IMR-90 (cell line): ENCODE data around the gene OR2F2. TPM values are rescaled to one million over a fixed set of nuclear protein-coding genes. Genes with fewer than 3 reads are reported as not detected.

ENCODE experiments used
- ATAC-seq: fragments of 200-7000 bp; cut with Tn5 transposase; 2 replicates; pipeline ENCODE4 v1.9.1; 2020; ENCODE audit warnings: low read depth, mild to moderate bottlenecking, moderate library complexity
- BruUV-seq: library from RNA; stranded (reverse); fragments of 400-500 nt; replicated peaks from 2 replicates; lab custom pipeline; 2021; lab: Mats Ljungman, UMichigan
- CTCF ChIA-PET: fragments of 300-600 bp; formaldehyde crosslinking; extraction: SDS; loops from one replicate; lab custom pipeline; 2021; ENCODE audit warnings: antibody characterized with exemption; lab: Yijun Ruan, JAX
- POLR2A ChIA-PET: fragments of 300-600 bp; sonication (Branson Sonifier 250); formaldehyde crosslinking; loops from one replicate; lab custom pipeline; 2022; ENCODE audit warnings: antibody characterized with exemption; ENCODE audit not compliant: unreplicated experiment; lab: Charles Lee
- DNase-seq: peaks from one replicate; pipeline ENCODE4 v3.0.0; 2013
- H2AFZ ChIP-seq: replicated peaks from 2 replicates; pipeline ENCODE3; 2013; ENCODE audit warnings: low read length, mild to moderate bottlenecking; ENCODE audit not compliant: poor library complexity
- H2AK5ac ChIP-seq: 2 replicates; pipeline ENCODE4 v1.6.1; 2013; ENCODE audit warnings: low read depth, low read length, inconsistent platforms
- H2AK9ac ChIP-seq: replicated peaks from 2 replicates; pipeline ENCODE3; 2013; ENCODE audit warnings: mild to moderate bottlenecking, low read depth, low read length, moderate library complexity; ENCODE audit not compliant: poor library complexity
- H2BK120ac ChIP-seq: 2 replicates; pipeline ENCODE4 v1.6.1; 2013; ENCODE audit warnings: low read depth, low read length, inconsistent platforms
- H2BK15ac ChIP-seq: 3 replicates; pipeline ENCODE4 v1.6.1; 2013; ENCODE audit warnings: low read depth, low read length, inconsistent platforms
- H2BK20ac ChIP-seq: 2 replicates; pipeline ENCODE4 v1.6.1; 2013; ENCODE audit warnings: low read depth, mild to moderate bottlenecking, inconsistent platforms, low read length, moderate library complexity
- H2BK5ac ChIP-seq: 2 replicates; pipeline ENCODE4 v1.6.1; 2013; ENCODE audit warnings: mild to moderate bottlenecking, low read depth, low read length, inconsistent platforms; ENCODE audit not compliant: poor library complexity, severe bottlenecking
- H3K14ac ChIP-seq: replicated peaks from 2 replicates; pipeline ENCODE4 v1.6.1; 2013; ENCODE audit warnings: low read depth, low read length, inconsistent platforms
- H3K18ac ChIP-seq: 2 replicates; pipeline ENCODE4 v1.6.1; 2013; ENCODE audit warnings: low read depth, low read length, control low read depth
- H3K23ac ChIP-seq: 2 replicates; pipeline ENCODE4 v1.6.1; 2013; ENCODE audit warnings: low read depth, low read length, inconsistent platforms
- H3K27ac ChIP-seq: 2 replicates; pipeline ENCODE4 v1.5.1; 2013; ENCODE audit warnings: mild to moderate bottlenecking, control low read depth, low read length; ENCODE audit not compliant: insufficient read depth
- H3K27me3 ChIP-seq: 2 replicates; pipeline ENCODE4 v1.6.1; 2013; ENCODE audit warnings: low read length; ENCODE audit not compliant: control insufficient read depth, insufficient read depth
- H3K36me3 ChIP-seq: 2 replicates; pipeline ENCODE4 v1.6.1; 2013; ENCODE audit warnings: low read length, mixed read lengths; ENCODE audit not compliant: control insufficient read depth, insufficient read depth
- H3K4ac ChIP-seq: 2 replicates; pipeline ENCODE4 v1.6.1; 2013; ENCODE audit warnings: low read depth, low read length, inconsistent platforms
- H3K4me1 ChIP-seq: 2 replicates; pipeline ENCODE4 v1.6.1; 2013; ENCODE audit warnings: low read length, mixed read lengths; ENCODE audit not compliant: control insufficient read depth, insufficient read depth
- H3K4me2 ChIP-seq: 2 replicates; pipeline ENCODE4 v1.6.1; 2013; ENCODE audit warnings: low read depth, mild to moderate bottlenecking, control low read depth, low read length, moderate library complexity
- H3K4me3 ChIP-seq: 2 replicates; pipeline ENCODE4 v1.5.1; 2013; ENCODE audit warnings: low read depth, mild to moderate bottlenecking, control low read depth, low read length, moderate library complexity; ENCODE audit not compliant: insufficient read depth
- H3K56ac ChIP-seq: 2 replicates; pipeline ENCODE4 v1.6.1; 2013; ENCODE audit warnings: low read length, inconsistent platforms; ENCODE audit not compliant: insufficient read depth; ENCODE audit errors: extremely low read depth
- H3K79me1 ChIP-seq, 2 experiments: 2 replicates each; pipeline ENCODE4 v1.6.1; 2013; ENCODE audit warnings: low read length in 2 of 2, inconsistent platforms in 1 of 2, low read depth in 1 of 2
- H3K9ac ChIP-seq: 2 replicates; pipeline ENCODE4 v1.6.1; 2013; ENCODE audit warnings: low read depth, low read length, control low read depth
- H3K9me1 ChIP-seq: 2 replicates; pipeline ENCODE4 v1.6.1; 2013; ENCODE audit warnings: low read length, inconsistent platforms; ENCODE audit not compliant: insufficient read depth
- H3K9me3 ChIP-seq: 2 replicates; pipeline ENCODE4 v1.6.1; 2013; ENCODE audit warnings: low read length; ENCODE audit not compliant: control insufficient read depth, insufficient read depth
- H4K20me1 ChIP-seq: 2 replicates; pipeline ENCODE4 v1.6.1; 2013; ENCODE audit warnings: low read length, inconsistent platforms; ENCODE audit not compliant: insufficient read depth
- H4K5ac ChIP-seq: 2 replicates; pipeline ENCODE4 v1.6.1; 2013; ENCODE audit warnings: mild to moderate bottlenecking, low read depth, low read length, control low read depth
- H4K8ac ChIP-seq, 2 experiments: 2 replicates each; pipeline ENCODE4 v1.6.1; 2013; ENCODE audit warnings: low read depth in 2 of 2, low read length in 2 of 2, control low read depth in 1 of 2, inconsistent platforms in 1 of 2
- H4K91ac ChIP-seq: 2 replicates; pipeline ENCODE4 v1.6.1; 2013; ENCODE audit warnings: low read depth, low read length, inconsistent platforms; ENCODE audit not compliant: insufficient read depth
- ELK1 ChIP-seq: fragments of 150-350 bp; IDR thresholded peaks from 2 replicates; pipeline ENCODE4 v1.6.1; 2016; ENCODE audit warnings: low read depth, mild to moderate bottlenecking, low read length, moderate library complexity, borderline replicate concordance
- WGBS, 2 experiments: methylation state at CpG; one replicate each; pipeline versions ENCODE4 v1.1.5 to v1.1.7; 2013; ENCODE audit warnings: missing lambda C conversion rate in 2 of 2; ENCODE audit not compliant: insufficient read length in 1 of 2; ENCODE audit errors: extremely low coverage in 2 of 2; 5-methylcytosine and 5-hydroxymethylcytosine counted together
- dilution Hi-C: fragments of 300-500 bp; cut with HindIII; formaldehyde crosslinking; loops from one replicate; pipeline ENCODE4 v1.14.3; 2018; ENCODE audit warnings: low sequenced_read_pairs; ENCODE audit not compliant: unreplicated experiment
- in situ Hi-C: fragments of 300-500 bp; cut with MboI; formaldehyde crosslinking; loops from 3 replicates; pipeline ENCODE4 v1.14.3; 2019; ENCODE audit warnings: low sequenced_read_pairs, inconsistent platforms, mixed read lengths
- intact Hi-C: fragments of 100-400 bp; cut with micrococcal nuclease; formaldehyde crosslinking; loops from 2 replicates; pipeline ENCODE4 v1.10.0; 2022
- polyA plus RNA-seq, 3 experiments: library from polyadenylated mRNA; depleted of rRNA; stranded (reverse); fragments of >200 nt; gene quantifications; 2 replicates each; pipeline ENCODE4 v1.2.3, GENCODE V29; 2012; ENCODE audit warnings: low replicate concordance in 1 of 3
- total RNA-seq: library from RNA; depleted of rRNA; stranded (reverse); fragments of >200 nt; gene quantifications from 2 replicates; pipeline ENCODE4 v1.2.3, GENCODE V29; 2012

Gene OR2F2
- total and polyA plus RNA-seq, 2 of the 4 experiments (the other 2 are of a cell fraction), result not detected

GRCh38 chr7:143965280-143965679 lies 30.2 kb downstream of the OR2F2 start:
- no peak overlapping the region for H3K4me2 ChIP-seq
- no peak for TF ChIP-seq ELK1
- H2BK120ac ChIP-seq, result no peak overlapping the region
- no peaks in the 10 kb centered on the region for H3K9me3 ChIP-seq
- H2AK9ac ChIP-seq, result no peak overlapping the region
- H3K27ac ChIP-seq, result no peak overlapping the region
- H3K4me1 ChIP-seq, result no peaks in the 10 kb centered on the region
- ATAC-seq (no peak), DNase-seq (no peak)
- H4K8ac ChIP-seq, result no peak overlapping the region
- H3K9ac ChIP-seq, result no peak overlapping the region
- no TSS peak for BruUV-seq
- no peak overlapping the region for H2BK5ac ChIP-seq
- in situ Hi-C loops (no loop called here), dilution Hi-C loops (no loop called here), intact Hi-C loops (no loop called here)
- H4K5ac ChIP-seq, result no peak overlapping the region
- no peak overlapping the region for H2AFZ ChIP-seq
- H3K36me3 ChIP-seq, result no peaks in the 10 kb centered on the region
- no peaks in the 10 kb centered on the region for H4K20me1 ChIP-seq
- no peak overlapping the region for H3K14ac ChIP-seq
- no peak overlapping the region for H2BK20ac ChIP-seq
- H3K9me1 ChIP-seq, result no peaks in the 10 kb centered on the region
- 46% methylated on average over 2 of the region's 2 CpGs; no CpG with 5 or more reads in 1 of the 2 experiments for whole genome bisulfite sequencing, 2 experiments
- H3K4me3 ChIP-seq, result no peak overlapping the region
- H3K56ac ChIP-seq, result no peak overlapping the region
- H3K18ac ChIP-seq, result no peak overlapping the region
- H3K27me3 ChIP-seq, result no peaks in the 10 kb centered on the region
- ChIA-PET POLR2A (no interaction called here), CTCF (no interaction called here)
- H3K23ac ChIP-seq, result no peak overlapping the region
- no peak overlapping the region for H2BK15ac ChIP-seq
- no peak overlapping the region for H2AK5ac ChIP-seq
- H4K91ac ChIP-seq, result no peak overlapping the region
- no peaks in the 10 kb centered on the region for H3K79me1 ChIP-seq
- no peak overlapping the region for H3K4ac ChIP-seq
